Neural cell (in vitro differentiated cells): ENCODE results near the gene FOXO6.

Experiments used
- EP300 ChIP-seq: fragments of 450-650 bp; conservative IDR thresholded peaks from 2 replicates; pipeline ENCODE4 v1.6.1; 2014; ENCODE audit warnings: antibody characterized with exemption, mild to moderate bottlenecking, moderate library complexity; ENCODE audit not compliant: poor library complexity, severe bottlenecking
- EZH2 ChIP-seq: fragments of 200-600, 300-800 bp; shearing (Covaris generic), sonication (generic); IDR thresholded peaks from 2 replicates; pipeline ENCODE4 v1.6.1; 2014; ENCODE audit warnings: antibody characterized with exemption, low read length, borderline replicate concordance, mild to moderate bottlenecking; ENCODE audit not compliant: insufficient read depth, poor library complexity, severe bottlenecking
- MXI1 ChIP-seq: fragments of 450-650 bp; conservative IDR thresholded peaks from 2 replicates; pipeline ENCODE4 v1.6.1; 2014; ENCODE audit warnings: antibody characterized with exemption, mild to moderate bottlenecking; ENCODE audit not compliant: poor library complexity, severe bottlenecking
- REST ChIP-seq: IDR thresholded peaks from 2 replicates; pipeline ENCODE4 v1.6.1; 2012; ENCODE audit warnings: borderline replicate concordance
- TF ChIP-seq, protein P1 (sequence below): fragments of 450-650 bp; IDR thresholded peaks from 2 replicates; pipeline ENCODE4 v1.5.1; 2014; ENCODE audit warnings: antibody characterized with exemption, mild to moderate bottlenecking, moderate library complexity; ENCODE audit not compliant: poor library complexity, severe bottlenecking

DNA sequence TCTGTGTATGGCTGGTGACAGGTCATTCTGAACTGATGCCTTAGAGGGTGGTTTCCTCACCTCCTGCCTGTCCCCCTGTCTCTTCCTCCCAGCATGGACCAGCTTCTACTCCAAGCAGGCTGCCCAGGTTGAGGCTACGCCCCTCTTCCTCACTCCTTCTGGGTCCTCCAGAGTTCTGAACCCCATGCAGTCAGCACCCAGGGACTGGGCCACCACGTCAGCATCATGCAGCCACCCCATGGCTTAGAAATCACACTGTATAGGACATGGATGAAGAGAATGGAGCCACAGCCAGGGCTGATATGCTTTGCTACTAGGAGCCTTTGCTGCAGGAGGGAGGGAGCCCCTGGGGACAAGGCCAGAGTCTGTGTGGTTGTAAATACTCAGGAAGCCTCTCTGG is 8.3 kb downstream of the FOXO6 start:
- TF ChIP-seq EZH2 (no peak), MXI1 (no peak), REST (no peak), EP300 (no peak)
- TF ChIP-seq, protein P1, sequence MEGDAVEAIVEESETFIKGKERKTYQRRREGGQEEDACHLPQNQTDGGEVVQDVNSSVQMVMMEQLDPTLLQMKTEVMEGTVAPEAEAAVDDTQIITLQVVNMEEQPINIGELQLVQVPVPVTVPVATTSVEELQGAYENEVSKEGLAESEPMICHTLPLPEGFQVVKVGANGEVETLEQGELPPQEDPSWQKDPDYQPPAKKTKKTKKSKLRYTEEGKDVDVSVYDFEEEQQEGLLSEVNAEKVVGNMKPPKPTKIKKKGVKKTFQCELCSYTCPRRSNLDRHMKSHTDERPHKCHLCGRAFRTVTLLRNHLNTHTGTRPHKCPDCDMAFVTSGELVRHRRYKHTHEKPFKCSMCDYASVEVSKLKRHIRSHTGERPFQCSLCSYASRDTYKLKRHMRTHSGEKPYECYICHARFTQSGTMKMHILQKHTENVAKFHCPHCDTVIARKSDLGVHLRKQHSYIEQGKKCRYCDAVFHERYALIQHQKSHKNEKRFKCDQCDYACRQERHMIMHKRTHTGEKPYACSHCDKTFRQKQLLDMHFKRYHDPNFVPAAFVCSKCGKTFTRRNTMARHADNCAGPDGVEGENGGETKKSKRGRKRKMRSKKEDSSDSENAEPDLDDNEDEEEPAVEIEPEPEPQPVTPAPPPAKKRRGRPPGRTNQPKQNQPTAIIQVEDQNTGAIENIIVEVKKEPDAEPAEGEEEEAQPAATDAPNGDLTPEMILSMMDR = no peak
